ENCODE data around the gene PRKCH. TPM values are rescaled to one million over a fixed set of nuclear protein-coding genes. Genes with fewer than 3 reads are reported as not detected.
"Not testable (repeated sequence)": the region's sequence is repeated elsewhere in the genome, so short reads cannot be mapped to it uniquely, and the experiment has no call there.

The PRKCH gene
- total and polyA plus RNA-seq, 9 donors, result 10.2 to 15.5 (median 12.3) TPM

- no peaks in the 10 kb centered on the region for H3K36me3 ChIP-seq (ENCODE audit: control insufficient read depth, insufficient read depth, low read length)
- WGBS (ENCODE audit: insufficient coverage), result 91% methylated on average over 1 of the region's 3 CpGs
- H3K4me1 ChIP-seq (ENCODE audit: control insufficient read depth, insufficient read depth, low read length), result no peaks in the 10 kb centered on the region
- no peaks in the 10 kb centered on the region for H3K27me3 ChIP-seq (ENCODE audit: control insufficient read depth, insufficient read depth, low read length)
- H3K27ac ChIP-seq (ENCODE audit: low read length), result no peak overlapping the region
- H3K4me3 ChIP-seq (ENCODE audit: low read length), result no peak overlapping the region
- H3K9me3 ChIP-seq (replicated peaks; ENCODE audit: control insufficient read depth, low read depth, low read length), result no peaks in the 10 kb centered on the region
- DNase-seq, result no peak
Measured at GRCh38 chr14:61397615-61398014, 76.2 kb downstream of the PRKCH start.

- Histone ChIP-seq H3K27me3 (ENCODE audit: control insufficient read depth, insufficient read depth, low read length) (no peaks in the 10 kb centered on the region), H3K36me3 (ENCODE audit: control insufficient read depth, insufficient read depth, low read length) (no peaks in the 10 kb centered on the region), H3K4me1 (ENCODE audit: control insufficient read depth, insufficient read depth, low read length) (no peaks in the 10 kb centered on the region), H3K9me3 (replicated peaks; ENCODE audit: control insufficient read depth, low read depth, low read length) (no peaks in the 10 kb centered on the region), H3K27ac (ENCODE audit: low read length) (no peak overlapping the region), H3K4me3 (ENCODE audit: low read length) (no peak overlapping the region)
- no peak for DNase-seq
- 83% methylated on average over 1 of the region's 2 CpGs for WGBS (ENCODE audit: insufficient coverage)
Measured at GRCh38 chr14:61398221-61398620, 76.8 kb downstream of the PRKCH start.

GRCh38 chr14:61399365-61399764, 78.0 kb downstream of the PRKCH start:
- Histone ChIP-seq H3K9me3 (replicated peaks; ENCODE audit: control insufficient read depth, low read depth, low read length) (no peaks in the 10 kb centered on the region), H3K4me1 (ENCODE audit: control insufficient read depth, insufficient read depth, low read length) (no peaks in the 10 kb centered on the region), H3K36me3 (ENCODE audit: control insufficient read depth, insufficient read depth, low read length) (no peaks in the 10 kb centered on the region), H3K4me3 (ENCODE audit: low read length) (no peak overlapping the region), H3K27me3 (ENCODE audit: control insufficient read depth, insufficient read depth, low read length) (no peaks in the 10 kb centered on the region), H3K27ac (ENCODE audit: low read length) (no peak overlapping the region)
- no peak for DNase-seq
- WGBS (ENCODE audit: insufficient coverage), result no CpG with 5 or more reads among the region's 2 CpGs

GRCh38 chr14:61401461-61401860, 80.1 kb downstream of the PRKCH start:
- Histone ChIP-seq H3K36me3 (ENCODE audit: control insufficient read depth, insufficient read depth, low read length) (no peaks in the 10 kb centered on the region), H3K27ac (ENCODE audit: low read length) (no peak overlapping the region), H3K4me1 (ENCODE audit: control insufficient read depth, insufficient read depth, low read length) (no peaks in the 10 kb centered on the region), H3K27me3 (ENCODE audit: control insufficient read depth, insufficient read depth, low read length) (no peaks in the 10 kb centered on the region), H3K4me3 (ENCODE audit: low read length) (no peak overlapping the region), H3K9me3 (replicated peaks; ENCODE audit: control insufficient read depth, low read depth, low read length) (no peaks in the 10 kb centered on the region)
- no peak for DNase-seq
- WGBS (ENCODE audit: insufficient coverage), result no CpG with 5 or more reads among the region's 2 CpGs

- H3K4me3 ChIP-seq (ENCODE audit: low read length), result no peak overlapping the region
- no peaks in the 10 kb centered on the region for H3K9me3 ChIP-seq (replicated peaks; ENCODE audit: control insufficient read depth, low read depth, low read length)
- 50% methylated on average over 1 of the region's 2 CpGs for WGBS (ENCODE audit: insufficient coverage)
- no peaks in the 10 kb centered on the region for H3K27me3 ChIP-seq (ENCODE audit: control insufficient read depth, insufficient read depth, low read length)
- no peaks in the 10 kb centered on the region for H3K4me1 ChIP-seq (ENCODE audit: control insufficient read depth, insufficient read depth, low read length)
- DNase-seq, result no peak
- no peaks in the 10 kb centered on the region for H3K36me3 ChIP-seq (ENCODE audit: control insufficient read depth, insufficient read depth, low read length)
- no peak overlapping the region for H3K27ac ChIP-seq (ENCODE audit: low read length)
Measured at GRCh38 chr14:61403411-61403810, 82.0 kb downstream of the PRKCH start.

GRCh38 chr14:61404637-61405036, 83.3 kb downstream of the PRKCH start:
- H3K27ac ChIP-seq (ENCODE audit: low read length), result no peak overlapping the region
- no peaks in the 10 kb centered on the region for H3K4me1 ChIP-seq (ENCODE audit: control insufficient read depth, insufficient read depth, low read length)
- DNase-seq, result no peak
- no CpG with 5 or more reads among the region's 1 CpG for WGBS (ENCODE audit: insufficient coverage)
- H3K36me3 ChIP-seq (ENCODE audit: control insufficient read depth, insufficient read depth, low read length), result no peaks in the 10 kb centered on the region
- no peaks in the 10 kb centered on the region for H3K27me3 ChIP-seq (ENCODE audit: control insufficient read depth, insufficient read depth, low read length)
- H3K4me3 ChIP-seq (ENCODE audit: low read length), result no peak overlapping the region
- no peaks in the 10 kb centered on the region for H3K9me3 ChIP-seq (replicated peaks; ENCODE audit: control insufficient read depth, low read depth, low read length)

GRCh38 chr14:61406198-61406597, 84.8 kb downstream of the PRKCH start:
- H3K27me3 ChIP-seq (ENCODE audit: control insufficient read depth, insufficient read depth, low read length), result no peaks in the 10 kb centered on the region
- no peak overlapping the region for H3K27ac ChIP-seq (ENCODE audit: low read length)
- H3K36me3 ChIP-seq (ENCODE audit: control insufficient read depth, insufficient read depth, low read length), result no peaks in the 10 kb centered on the region
- no peaks in the 10 kb centered on the region for H3K4me1 ChIP-seq (ENCODE audit: control insufficient read depth, insufficient read depth, low read length)
- DNase-seq, result no peak
- 22% methylated on average over 2 of the region's 4 CpGs for WGBS (ENCODE audit: insufficient coverage)
- no peak overlapping the region for H3K4me3 ChIP-seq (ENCODE audit: low read length)
- no peaks in the 10 kb centered on the region for H3K9me3 ChIP-seq (replicated peaks; ENCODE audit: control insufficient read depth, low read depth, low read length)

GRCh38 chr14:61406675-61407074, 85.3 kb downstream of the PRKCH start:
- H3K4me1 ChIP-seq (ENCODE audit: control insufficient read depth, insufficient read depth, low read length), result no peaks in the 10 kb centered on the region
- H3K4me3 ChIP-seq (ENCODE audit: low read length), result no peak overlapping the region
- H3K36me3 ChIP-seq (ENCODE audit: control insufficient read depth, insufficient read depth, low read length), result no peaks in the 10 kb centered on the region
- no peaks in the 10 kb centered on the region for H3K27me3 ChIP-seq (ENCODE audit: control insufficient read depth, insufficient read depth, low read length)
- H3K27ac ChIP-seq (ENCODE audit: low read length), result no peak overlapping the region
- no peaks in the 10 kb centered on the region for H3K9me3 ChIP-seq (replicated peaks; ENCODE audit: control insufficient read depth, low read depth, low read length)
- no peak for DNase-seq
- WGBS (ENCODE audit: insufficient coverage), result 40% methylated on average over 1 of the region's 6 CpGs

GRCh38 chr14:61408498-61408897, 87.1 kb downstream of the PRKCH start:
- no peak overlapping the region for H3K4me3 ChIP-seq (ENCODE audit: low read length)
- H3K36me3 ChIP-seq (ENCODE audit: control insufficient read depth, insufficient read depth, low read length), result no peaks in the 10 kb centered on the region
- DNase-seq, result no peak
- H3K9me3 ChIP-seq (replicated peaks; ENCODE audit: control insufficient read depth, low read depth, low read length), result no peaks in the 10 kb centered on the region
- no peaks in the 10 kb centered on the region for H3K4me1 ChIP-seq (ENCODE audit: control insufficient read depth, insufficient read depth, low read length)
- no peak overlapping the region for H3K27ac ChIP-seq (ENCODE audit: low read length)
- H3K27me3 ChIP-seq (ENCODE audit: control insufficient read depth, insufficient read depth, low read length), result no peaks in the 10 kb centered on the region
- WGBS (ENCODE audit: insufficient coverage), result 92% methylated on average over 3 of the region's 6 CpGs

GRCh38 chr14:61409782-61410181, 88.4 kb downstream of the PRKCH start:
- Histone ChIP-seq H3K27ac (ENCODE audit: low read length) (no peak overlapping the region), H3K9me3 (replicated peaks; ENCODE audit: control insufficient read depth, low read depth, low read length) (no peaks in the 10 kb centered on the region), H3K4me1 (ENCODE audit: control insufficient read depth, insufficient read depth, low read length) (no peaks in the 10 kb centered on the region), H3K27me3 (ENCODE audit: control insufficient read depth, insufficient read depth, low read length) (no peaks in the 10 kb centered on the region), H3K36me3 (ENCODE audit: control insufficient read depth, insufficient read depth, low read length) (no peaks in the 10 kb centered on the region), H3K4me3 (ENCODE audit: low read length) (no peak overlapping the region)
- no CpG with 5 or more reads among the region's 1 CpG for WGBS (ENCODE audit: insufficient coverage)
- DNase-seq, result no peak

- not testable (repeated sequence) for H3K27me3 ChIP-seq (ENCODE audit: control insufficient read depth, insufficient read depth, low read length)
Measured at GRCh38 chr14:61415934-61416333, 94.6 kb downstream of the PRKCH start.

More at GRCh38 chr14:61415934-61416333, 94.6 kb downstream of the PRKCH start:
- H3K27ac ChIP-seq (ENCODE audit: low read length); H3K36me3 ChIP-seq (ENCODE audit: control insufficient read depth, insufficient read depth, low read length); H3K4me3 ChIP-seq (ENCODE audit: low read length); H3K9me3 ChIP-seq (replicated peaks; ENCODE audit: control insufficient read depth, low read depth, low read length); DNase-seq; H3K4me1 ChIP-seq (ENCODE audit: control insufficient read depth, insufficient read depth, low read length): not testable (repeated sequence)
- WGBS (ENCODE audit: insufficient coverage), result 100% methylated on average over 1 of the region's 4 CpGs

Data from muscle of leg (tissue), 11 donors.